GM21528 (cell line): Measurements from ENCODE around the gene TEP1.
"Not testable (repeated sequence)": the region's sequence is repeated elsewhere in the genome, so short reads cannot be mapped to it uniquely, and the experiment has no call there.

Source experiments
- ATAC-seq: cut with Tn5 transposase; IDR thresholded peaks from one replicate; pipeline ENCODE4 v1.9.1; 2021; ENCODE audit warnings: mild to moderate bottlenecking, moderate library complexity; ENCODE audit not compliant: unreplicated experiment, low FRiP score

TEP1 gene

DNA sequence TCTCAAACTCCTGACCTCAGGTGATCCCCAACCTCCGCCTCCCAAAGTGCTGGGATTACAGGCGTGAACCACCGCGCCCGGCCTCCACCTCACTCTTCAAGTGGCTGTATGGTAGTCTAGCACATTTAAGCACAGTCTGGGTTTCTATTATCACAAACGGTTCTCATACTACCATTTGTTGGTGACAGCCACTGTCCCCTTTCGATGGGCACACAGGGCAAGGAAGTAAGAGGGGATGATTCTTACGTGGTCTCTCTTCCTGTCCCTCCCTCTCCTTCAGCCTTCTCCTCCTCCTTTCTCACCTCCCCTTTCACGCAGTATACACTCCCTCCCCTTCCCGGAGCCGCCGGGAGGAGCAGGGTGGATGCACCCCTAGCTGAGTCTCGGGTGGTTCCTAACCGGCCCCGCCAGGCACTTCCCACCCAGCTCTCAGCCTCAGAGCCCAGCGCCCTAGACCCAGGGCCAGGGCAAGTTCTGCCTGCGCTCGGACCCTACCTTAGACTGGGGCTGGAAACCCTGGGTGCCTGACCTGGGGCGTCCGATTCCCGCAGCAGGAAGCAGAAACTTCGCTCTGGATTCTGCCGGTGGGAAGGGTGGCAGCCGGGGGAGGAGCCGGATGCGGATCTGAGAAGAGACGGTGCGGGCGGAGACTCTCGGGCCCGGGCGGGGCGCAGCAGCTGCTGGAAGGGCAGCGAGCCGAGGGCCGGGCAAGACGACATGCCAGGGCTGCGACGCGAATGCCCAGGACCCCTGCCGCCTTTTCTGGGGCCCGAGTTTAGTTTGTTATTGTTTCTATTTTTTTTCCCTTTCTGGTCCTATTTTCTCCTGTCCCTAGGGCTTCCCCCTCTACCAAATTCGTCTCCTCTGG lies at the start of gene TEP1:
TEP1 (minus strand) TSS at position 626 of the 868 bp plus-strand sequence. CDS start 5,062 bp downstream, outside the sequence.
- peak; percentile 77 for ATAC-seq

DNA sequence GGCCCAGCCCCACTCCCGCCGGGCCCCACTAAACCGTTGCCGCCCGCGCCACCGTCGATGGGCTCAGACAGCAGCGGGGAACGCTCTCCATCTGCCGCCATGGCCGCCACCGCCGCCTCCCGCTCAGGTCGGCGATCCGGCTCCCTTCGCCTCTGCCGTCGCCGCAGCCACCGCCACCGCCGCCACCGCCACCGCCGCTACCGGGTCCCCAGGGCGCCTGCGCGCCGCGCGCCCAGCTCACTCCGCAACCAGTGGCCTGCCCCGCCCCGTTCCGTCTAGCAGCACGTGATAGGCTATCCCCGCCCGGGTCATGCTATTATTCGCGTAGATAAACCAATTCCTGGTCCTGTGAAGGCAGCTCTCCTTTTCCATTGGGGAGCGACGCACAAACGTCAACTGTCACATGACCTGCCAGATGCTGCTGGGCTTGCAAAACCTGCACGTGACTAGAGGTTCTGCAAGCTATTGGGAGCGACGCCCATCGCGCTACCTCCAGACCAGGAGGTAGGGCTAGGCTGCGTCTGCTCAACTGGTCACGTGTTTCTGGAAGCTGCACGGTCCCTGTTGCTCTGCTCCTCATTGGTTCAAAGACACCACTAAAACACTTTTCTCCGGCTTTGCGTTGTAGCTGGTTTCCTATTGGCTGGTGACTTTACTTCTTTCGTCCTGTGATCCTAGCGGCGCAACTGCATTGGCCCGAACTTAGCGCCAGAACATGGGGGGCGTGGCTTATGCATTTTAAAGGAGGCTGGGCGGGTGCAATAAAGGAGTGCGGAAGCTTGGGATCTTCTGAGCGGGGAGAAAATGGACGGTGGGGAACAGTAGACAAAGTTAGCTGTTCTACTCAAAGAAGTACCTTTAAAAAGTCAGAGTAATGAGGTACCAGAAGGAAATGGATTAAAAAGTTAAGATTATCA lies 48.2 kb upstream of the TEP1 start, which contains the start of gene PIP4P1:
PIP4P1 (minus strand) TSS at position 210 of the 917 bp plus-strand sequence; CDS start at position 101, 109 bp downstream.
- peak; percentile 95 for ATAC-seq

DNA sequence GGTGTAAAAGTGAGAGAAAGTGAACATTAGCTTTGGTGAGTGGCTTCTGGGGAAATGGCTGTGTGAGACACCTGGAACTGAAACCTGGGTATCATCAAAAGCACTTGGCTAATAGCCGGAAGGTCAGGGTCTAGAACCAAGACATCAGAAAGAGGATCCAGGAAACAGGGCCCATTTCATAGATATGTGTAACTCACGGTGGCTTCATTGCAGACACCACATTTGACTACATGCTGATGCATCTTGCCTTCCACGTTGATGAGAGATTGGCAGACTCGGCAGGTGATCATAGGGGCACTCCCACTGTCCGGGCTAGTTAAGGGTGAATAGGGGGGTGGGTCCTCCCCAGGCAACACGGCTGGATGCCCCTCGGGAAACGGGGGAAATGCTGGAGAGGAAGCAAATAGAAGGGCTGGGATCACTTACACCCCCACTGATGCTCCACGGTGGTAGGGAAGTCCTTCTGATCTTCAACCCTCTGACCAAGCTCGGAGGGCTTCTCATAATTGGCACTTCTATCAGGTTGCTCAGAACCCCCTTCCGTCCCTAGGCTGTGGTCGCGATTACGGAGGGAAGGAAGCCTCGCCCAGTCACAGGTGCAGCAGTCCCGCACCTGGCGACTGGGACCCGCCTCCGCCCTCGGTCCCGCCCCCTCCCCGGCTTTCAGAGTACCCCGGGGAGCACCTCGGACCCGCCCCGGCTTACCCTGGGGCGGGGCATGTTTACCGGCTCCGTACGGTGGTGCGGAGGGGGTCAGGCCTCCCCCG lies 47.3 kb upstream of the TEP1 start:
- peak; percentile 11 for ATAC-seq

DNA sequence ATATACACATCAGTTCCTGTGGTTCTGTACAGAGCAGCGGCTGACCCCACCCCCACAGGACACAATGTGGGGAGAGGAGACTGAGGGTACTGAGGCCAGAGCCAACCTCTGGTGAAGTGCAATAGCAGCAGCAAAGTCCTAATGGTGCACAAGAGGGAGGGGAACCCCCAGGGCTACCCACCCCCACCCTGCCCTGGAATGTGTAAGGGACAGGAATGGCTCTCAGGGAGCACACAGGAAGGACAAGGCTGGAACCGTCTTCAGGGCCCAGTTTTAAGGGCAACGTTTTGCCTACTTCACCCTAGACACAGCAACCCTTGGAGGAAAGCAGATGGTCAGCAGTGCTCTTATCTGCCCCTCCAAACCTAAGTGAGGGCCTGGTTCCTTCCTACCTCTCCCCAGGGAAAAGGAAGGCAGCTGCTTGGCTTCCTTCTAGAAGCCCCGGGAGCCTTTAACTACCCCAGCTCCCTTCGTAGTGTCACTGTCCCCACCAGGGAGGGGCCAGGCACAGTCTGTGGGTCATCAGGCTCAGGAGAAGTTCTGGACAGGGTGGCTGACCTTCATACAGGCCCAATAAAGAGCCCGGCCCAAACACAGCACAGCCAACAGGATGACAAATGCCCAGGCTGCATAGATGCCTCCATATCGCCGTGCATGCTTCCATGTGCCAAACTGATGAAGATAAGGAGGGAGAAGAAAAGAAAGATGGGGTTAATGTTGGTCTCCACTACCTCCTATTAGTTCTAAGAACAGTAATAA lies 44.9 kb upstream of the TEP1 start:
- no peak for ATAC-seq

DNA sequence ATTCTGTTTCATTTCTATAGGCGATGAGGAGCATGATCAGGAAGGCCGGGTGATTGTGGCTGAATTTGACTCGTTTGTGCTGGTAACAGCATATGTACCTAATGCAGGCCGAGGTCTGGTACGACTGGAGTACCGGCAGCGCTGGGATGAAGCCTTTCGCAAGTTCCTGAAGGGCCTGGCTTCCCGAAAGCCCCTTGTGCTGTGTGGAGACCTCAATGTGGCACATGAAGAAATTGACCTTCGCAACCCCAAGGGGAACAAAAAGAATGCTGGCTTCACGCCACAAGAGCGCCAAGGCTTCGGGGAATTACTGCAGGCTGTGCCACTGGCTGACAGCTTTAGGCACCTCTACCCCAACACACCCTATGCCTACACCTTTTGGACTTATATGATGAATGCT lies 43.7 kb upstream of the TEP1 start:
- no peak for ATAC-seq

DNA sequence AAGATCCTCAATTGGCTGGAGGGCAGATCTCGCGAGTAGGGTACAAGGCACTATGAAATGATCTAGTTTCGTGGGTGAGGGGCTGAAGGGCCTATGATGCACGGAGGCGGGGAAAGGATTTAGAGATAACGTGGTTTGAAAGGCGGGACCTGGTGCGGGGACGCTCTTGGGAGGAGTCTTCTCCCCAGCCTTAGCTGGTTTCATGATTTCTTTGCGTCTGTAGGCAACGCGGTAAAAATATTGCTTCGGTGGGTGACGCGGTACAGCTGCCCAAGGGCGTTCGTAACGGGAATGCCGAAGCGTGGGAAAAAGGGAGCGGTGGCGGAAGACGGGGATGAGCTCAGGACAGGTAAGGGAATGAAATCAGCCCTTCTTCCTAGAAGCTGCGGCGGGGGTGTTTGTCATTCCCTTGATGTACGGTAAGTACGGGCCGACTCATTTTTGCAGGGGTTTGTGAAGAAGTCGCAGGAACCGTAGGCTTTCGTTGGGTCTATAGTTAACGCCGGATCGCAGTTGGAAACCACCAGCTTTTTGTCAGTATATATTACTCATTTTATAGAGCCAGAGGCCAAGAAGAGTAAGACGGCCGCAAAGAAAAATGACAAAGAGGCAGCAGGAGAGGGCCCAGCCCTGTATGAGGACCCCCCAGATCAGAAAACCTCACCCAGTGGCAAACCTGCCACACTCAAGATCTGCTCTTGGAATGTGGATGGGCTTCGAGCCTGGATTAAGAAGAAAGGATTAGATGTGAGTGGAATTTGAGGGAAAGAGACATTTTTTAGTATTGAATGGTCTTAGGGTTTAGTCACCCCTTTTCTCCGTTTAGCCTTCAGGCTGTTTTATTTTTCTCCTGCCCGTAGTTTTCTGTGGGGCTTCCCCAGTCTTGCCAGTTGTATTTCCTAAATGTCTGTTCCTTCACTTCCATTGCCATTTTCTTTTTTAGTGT lies 42.3 kb upstream of the TEP1 start:
- ATAC-seq = peak; percentile 49

DNA sequence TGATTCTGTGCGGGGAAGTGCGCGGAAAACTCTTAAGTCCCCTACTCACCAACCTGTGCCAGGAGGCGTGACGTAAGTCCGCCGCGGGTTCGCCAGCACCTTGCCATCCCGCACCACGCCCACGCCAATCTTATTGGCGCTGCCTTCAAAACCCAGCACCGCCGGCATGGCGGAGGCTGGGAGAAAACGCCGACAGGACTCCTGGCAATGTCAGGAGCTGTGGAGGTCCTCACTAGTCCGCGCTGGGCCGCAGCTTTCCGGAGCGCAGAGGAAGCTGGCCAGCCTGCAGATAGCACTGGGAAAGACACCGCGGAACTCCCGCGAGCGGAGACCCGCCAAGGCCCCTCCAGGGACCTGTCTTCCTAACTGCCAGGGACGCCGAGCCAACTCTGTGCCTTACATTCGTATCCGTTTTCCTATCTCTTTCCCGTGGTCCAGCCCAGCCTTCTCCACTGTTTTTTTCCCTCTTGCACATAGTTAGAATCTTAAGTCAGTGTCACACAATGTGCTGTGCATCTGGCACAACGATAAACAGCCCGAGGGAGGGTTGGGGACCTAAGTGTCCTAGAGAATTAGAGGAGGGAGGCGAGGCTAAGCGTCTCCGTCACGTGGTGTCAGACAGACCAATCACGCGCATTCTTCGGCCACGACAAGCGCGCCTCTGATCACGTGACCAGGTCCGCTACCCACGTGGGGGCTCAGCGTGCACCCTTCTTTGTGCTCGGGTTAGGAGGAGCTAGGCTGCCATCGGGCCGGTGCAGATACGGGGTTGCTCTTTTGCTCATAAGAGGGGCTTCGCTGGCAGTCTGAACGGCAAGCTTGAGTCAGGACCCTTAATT lies 41.4 kb upstream of the TEP1 start, which contains the start of the genes APEX1 and OSGEP:
APEX1 (plus strand) TSS at position 711 of the 839 bp plus-strand sequence. CDS start 420 bp downstream, outside the sequence.
OSGEP (minus strand) TSS at position 297 of the 839 bp plus-strand sequence; CDS start at position 168, 129 bp downstream.
- ATAC-seq = peak; percentile 86

DNA sequence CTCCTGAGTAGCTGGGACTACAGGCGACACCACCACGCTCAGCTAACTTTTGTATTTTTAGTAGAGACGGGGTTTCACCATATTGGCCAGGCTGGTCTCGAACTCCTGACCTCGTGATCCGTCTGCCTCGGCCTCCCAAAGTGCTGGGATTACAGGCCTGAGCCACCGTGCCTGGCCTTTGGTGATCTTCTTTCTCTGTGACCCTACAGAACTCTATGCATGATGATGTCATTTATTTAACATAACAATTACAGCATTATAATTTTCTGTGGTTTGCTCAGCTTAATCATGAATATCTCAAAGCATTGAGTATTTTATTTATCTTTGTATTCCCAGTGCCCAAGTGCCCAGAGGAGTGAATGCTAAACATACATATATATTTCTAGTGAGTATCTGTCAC lies 39.5 kb upstream of the TEP1 start:
- ATAC-seq = not testable (repeated sequence)

DNA sequence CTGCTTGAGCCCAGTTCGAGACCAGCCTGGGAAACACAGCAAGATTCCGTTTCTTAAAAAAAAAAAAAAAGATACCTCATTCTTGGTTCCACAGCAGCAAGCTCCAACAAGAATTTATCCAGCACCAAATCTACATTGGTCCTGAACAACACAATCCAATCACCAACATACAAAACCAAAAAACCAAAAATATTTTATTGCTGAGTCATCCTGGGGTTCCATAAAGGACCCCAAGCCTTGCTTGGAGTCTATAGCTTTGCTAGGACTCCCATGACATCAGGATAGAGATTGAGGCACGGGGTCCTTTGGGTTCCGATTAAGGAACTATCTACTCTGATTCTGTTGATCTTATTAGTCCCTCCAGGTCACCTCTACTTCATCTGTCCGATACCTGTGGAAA lies 33.6 kb upstream of the TEP1 start:
- no peak for ATAC-seq

DNA sequence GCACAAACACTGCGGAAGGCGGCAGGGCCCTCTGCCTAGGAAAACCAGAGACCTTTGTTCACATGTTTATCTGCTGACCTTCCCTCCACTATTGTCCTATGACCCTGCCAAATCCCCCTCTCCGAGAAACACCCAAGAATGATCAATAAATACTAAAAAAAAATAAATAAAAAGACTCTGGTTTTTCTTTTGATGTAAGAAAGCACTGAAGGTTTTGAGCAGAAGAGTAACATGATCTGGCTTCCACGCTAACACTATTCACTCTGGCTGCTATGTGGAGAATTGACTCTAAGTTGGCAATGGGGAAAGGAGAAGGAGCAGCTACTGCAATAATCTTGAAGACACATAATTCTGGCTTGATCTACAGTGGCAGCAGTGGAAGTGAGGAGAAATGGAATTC lies 30.3 kb upstream of the TEP1 start:
- ATAC-seq = not testable (repeated sequence)

DNA sequence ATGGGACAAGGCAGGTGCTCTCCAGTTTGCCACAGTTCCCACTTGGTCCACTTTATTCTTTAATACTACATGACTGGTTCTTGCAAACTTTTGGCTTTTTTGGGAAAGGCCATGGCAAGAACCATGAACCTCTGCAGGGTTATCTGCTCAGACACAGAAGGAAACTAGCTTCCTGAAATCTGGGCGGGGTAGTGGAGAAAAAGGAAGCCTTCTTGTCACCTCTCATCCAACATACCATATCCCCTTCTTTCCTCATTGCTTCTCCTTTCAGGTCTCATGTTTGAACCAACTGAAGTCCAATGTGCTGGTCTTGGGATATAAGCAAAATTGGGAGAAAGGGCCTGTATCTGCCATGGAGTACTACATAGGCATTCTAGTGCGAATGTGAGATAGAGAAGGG lies 28.2 kb upstream of the TEP1 start:
- ATAC-seq = no peak

DNA sequence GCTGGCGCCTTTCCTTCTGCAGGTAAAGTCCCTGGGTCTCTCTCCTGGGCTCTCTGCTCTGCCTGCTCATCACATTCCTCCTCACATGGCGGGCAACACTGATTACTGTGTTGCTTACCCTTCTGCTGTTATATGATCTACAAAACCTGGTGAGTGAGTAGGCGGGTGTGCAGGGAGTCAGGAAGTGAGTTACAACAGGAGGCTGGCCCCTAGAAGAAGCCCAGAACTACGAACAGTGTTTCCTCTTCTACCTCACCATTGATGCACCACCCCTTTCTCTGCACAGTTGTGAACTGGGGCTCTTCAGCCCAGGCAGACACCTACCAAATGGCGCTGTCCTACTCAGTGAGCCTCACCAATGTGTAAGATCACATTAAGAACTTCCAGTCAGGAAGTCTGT lies 27.6 kb upstream of the TEP1 start:
- peak; percentile 67 for ATAC-seq

DNA sequence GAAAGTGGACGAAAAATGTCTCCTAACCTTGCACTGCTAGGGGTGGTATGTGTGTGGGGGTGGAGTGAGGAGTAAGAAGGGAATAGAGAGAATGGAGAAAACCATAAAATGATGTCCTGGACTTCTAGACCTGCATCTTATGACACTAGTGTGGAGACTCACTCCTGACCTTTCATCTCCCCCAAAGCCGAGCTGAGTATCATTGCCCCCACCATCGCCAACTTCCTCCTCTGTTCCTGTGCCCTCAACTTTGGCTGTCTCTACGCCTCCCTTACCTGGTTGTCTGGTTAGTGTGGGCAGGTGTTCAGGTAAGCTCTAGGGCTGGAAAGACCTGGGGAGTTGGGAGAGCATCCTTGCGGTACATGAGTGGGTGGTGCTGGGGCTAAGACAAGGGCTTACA lies 27.2 kb upstream of the TEP1 start:
- no peak for ATAC-seq

DNA sequence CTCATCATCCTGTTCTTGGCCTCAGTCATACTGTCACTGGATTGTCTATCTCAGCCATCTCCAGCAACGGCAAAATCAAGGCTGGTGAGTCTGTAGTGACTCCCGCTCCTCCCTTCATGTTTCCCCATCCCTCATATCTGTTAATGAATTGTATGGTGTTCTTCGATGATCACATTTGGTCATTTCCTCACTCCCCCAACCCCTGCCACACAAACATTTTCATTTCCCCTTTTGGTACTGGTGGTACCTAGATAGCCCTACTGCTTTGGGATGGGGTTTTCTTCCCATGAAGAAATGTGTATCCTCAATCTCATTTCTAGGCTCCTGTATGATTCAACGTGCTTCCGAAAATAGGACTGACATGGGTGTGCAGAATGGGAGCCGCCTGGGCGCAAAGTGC lies 25.4 kb upstream of the TEP1 start:
- ATAC-seq = no peak

DNA sequence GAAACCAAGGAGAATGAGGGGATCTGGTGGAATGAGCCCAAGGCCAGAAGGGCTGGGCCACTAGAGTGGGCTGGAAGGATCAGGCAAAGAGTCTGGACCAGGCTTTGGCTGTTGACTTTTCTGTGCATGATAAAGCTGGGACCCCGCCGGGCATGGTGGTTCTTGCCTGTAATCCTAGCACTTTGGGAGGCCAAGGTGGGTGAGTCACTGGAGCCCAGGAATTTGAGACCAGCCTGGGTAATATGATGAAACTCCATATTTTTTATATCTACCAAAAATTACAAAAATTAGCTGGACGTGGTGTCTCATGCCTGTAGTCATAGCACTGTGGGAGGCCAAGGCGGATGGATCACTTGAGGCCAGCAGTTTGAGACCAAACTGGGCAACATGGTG lies 23.1 kb upstream of the TEP1 start:
- no peak for ATAC-seq

DNA sequence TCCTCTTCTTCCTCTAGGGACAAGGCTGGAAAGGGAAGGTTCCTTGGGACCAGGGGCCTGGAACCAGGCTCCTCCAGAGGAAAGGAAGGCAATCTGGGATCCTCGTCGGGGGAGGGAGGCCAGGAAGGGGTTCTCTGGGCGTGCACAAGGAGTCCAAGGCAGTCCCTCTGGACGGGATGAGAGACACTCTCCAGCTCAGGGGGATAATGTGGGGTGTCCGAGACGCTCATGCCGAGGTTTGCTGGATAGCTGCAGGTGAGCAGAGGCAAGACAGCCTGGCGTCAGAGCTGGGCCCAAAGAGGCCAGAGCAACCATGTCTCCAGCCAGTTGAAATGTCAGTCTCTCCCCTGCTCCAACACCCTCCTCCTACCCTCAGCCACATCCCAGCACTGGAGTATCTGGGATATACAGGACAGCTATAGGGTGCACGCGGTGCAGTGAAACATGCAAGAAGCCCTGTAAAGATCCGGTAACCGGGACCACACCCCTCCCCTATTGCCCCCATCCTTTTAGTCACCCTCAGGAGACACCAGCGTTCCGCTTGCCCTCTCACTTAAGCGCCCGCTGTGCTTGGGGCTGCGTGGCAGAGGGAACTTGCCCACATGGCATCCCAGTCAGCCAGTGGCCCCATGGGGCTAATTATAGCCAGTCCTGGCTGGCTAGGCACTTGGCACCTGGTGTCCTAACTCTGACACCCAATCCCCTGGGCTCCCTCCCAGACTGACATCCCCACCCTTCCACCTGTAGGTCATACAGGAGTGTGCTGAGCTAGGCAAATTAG lies 22.5 kb upstream of the TEP1 start, which contains the start of gene KLHL33:
KLHL33 (minus strand) TSS at position 585 of the 781 bp plus-strand sequence; CDS start at position 230, 355 bp downstream.
- no peak for ATAC-seq
